Tibial nerve (tissue), 4 donors: ENCODE measurements around the gene TJP1. TPM values are rescaled to one million over a fixed set of nuclear protein-coding genes. Genes with fewer than 3 reads are reported as not detected.

Experiments
- DNase-seq, 2 donors: peaks; one replicate each; pipeline ENCODE4 v3.0.0-alpha.2; 2019; ENCODE audit warnings: low spot score in 2 of 2
- H3K27ac ChIP-seq, 4 donors: fragments of 200-600 bp; sonication (generic) in 3 of 4; one replicate each; pipeline ENCODE4 v1.5.1; 2017 to 2019; ENCODE audit warnings: mild to moderate bottlenecking in 1 of 4
- H3K27me3 ChIP-seq, 2 donors: fragments of 200-600 bp; sonication (generic) in 1 of 2; one replicate each; pipeline versions ENCODE4 v1.5.1 to v1.6.0; 2017 to 2019
- H3K36me3 ChIP-seq, 3 donors: fragments of 200-600 bp; sonication (generic); one replicate each; pipeline ENCODE4 v1.5.1; 2018 to 2019
- H3K4me1 ChIP-seq, 4 donors: fragments of 200-600 bp; sonication (generic) in 3 of 4; one replicate each; pipeline ENCODE4 v1.5.1; 2017 to 2019
- H3K4me3 ChIP-seq, 4 donors: fragments of 200-600 bp; sonication (generic) in 3 of 4; one replicate each; pipeline ENCODE4 v1.5.1; 2017 to 2019; ENCODE audit warnings: mild to moderate bottlenecking in 1 of 4, moderate library complexity in 1 of 4
- H3K9me3 ChIP-seq, 4 donors: fragments of 200-600 bp; sonication (generic) in 3 of 4; one replicate each; pipeline ENCODE4 v1.5.1; 2017 to 2019
- EP300 ChIP-seq, 2 donors: sonication (generic); formaldehyde crosslinking; IDR thresholded peaks; one replicate each; pipeline ENCODE4 v1.6.1; 2017; ENCODE audit warnings: antibody characterized with exemption in 2 of 2, mild to moderate bottlenecking in 1 of 2
- POLR2A ChIP-seq, 2 donors: fragments of 450-650 bp; IDR thresholded peaks; one replicate each; pipeline ENCODE4 v1.6.1; 2017; ENCODE audit warnings: antibody characterized with exemption in 2 of 2, mild to moderate bottlenecking in 2 of 2, moderate library complexity in 2 of 2
- WGBS, 2 donors: methylation state at CpG; one replicate each; pipeline ENCODE4 v1.1.5; 2018; 5-methylcytosine and 5-hydroxymethylcytosine counted together
- total RNA-seq, 4 donors: library from RNA; depleted of rRNA; stranded (reverse); fragments of >200 nt; gene quantifications; one replicate each; pipeline ENCODE4 v1.1.0, GENCODE V29; 2016
- TF ChIP-seq, protein P1 (sequence below), 5 experiments: fragments of 200-600 bp in 3 of 5; fragments of 450-650 bp in 2 of 5; sonication (generic) in 3 of 5; IDR thresholded peaks; one replicate each; pipeline ENCODE4 v1.5.1; 2016 to 2019; ENCODE audit warnings: antibody characterized with exemption in 5 of 5, mild to moderate bottlenecking in 3 of 5, moderate library complexity in 2 of 5

TJP1 gene
- total RNA-seq, 4 donors from 2014 or later: 163 to 416 (median 403) TPM

DNA sequence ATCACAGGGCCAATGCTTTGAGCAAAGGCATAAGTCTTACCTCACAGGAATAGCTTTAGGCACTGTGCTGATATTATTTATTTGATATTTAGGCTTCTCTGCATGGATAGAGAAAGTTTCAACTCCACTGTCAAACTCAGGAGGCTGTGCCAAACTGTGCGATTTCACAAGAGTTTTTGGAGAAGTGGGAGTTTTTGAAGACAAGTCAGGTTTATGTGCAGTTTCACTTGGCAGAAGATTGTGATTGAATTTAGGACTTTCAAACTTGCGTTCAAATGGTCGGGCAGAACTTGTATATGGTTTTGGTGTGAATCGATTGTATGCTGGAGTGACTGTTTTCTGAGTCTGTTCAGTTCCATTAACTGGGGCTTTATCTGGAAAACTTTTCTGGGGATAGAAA is 113.7 kb downstream of the TJP1 start:
- TF ChIP-seq POLR2A (IDR thresholded peaks at IDR 0.05): no peak
- TF ChIP-seq EP300 (IDR thresholded peaks at IDR 0.05): no peak
- TF ChIP-seq, protein P1, sequence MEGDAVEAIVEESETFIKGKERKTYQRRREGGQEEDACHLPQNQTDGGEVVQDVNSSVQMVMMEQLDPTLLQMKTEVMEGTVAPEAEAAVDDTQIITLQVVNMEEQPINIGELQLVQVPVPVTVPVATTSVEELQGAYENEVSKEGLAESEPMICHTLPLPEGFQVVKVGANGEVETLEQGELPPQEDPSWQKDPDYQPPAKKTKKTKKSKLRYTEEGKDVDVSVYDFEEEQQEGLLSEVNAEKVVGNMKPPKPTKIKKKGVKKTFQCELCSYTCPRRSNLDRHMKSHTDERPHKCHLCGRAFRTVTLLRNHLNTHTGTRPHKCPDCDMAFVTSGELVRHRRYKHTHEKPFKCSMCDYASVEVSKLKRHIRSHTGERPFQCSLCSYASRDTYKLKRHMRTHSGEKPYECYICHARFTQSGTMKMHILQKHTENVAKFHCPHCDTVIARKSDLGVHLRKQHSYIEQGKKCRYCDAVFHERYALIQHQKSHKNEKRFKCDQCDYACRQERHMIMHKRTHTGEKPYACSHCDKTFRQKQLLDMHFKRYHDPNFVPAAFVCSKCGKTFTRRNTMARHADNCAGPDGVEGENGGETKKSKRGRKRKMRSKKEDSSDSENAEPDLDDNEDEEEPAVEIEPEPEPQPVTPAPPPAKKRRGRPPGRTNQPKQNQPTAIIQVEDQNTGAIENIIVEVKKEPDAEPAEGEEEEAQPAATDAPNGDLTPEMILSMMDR (IDR thresholded peaks at IDR 0.05): no peak
- peaks cover 0 to 97% (median 3%) of the 10 kb centered on the region in 3 donors for H3K36me3 ChIP-seq
- H3K4me1 ChIP-seq: no peaks in the 10 kb centered on the region
- no peak overlapping the region for H3K4me3 ChIP-seq
- DNase-seq: no peak
- no peak overlapping the region for H3K27ac ChIP-seq
- WGBS, 2 donors: 82 to 90% methylated on average over 4 of the region's 4 CpGs
- H3K27me3 ChIP-seq: no peaks in the 10 kb centered on the region
- no peaks in the 10 kb centered on the region for H3K9me3 ChIP-seq

DNA sequence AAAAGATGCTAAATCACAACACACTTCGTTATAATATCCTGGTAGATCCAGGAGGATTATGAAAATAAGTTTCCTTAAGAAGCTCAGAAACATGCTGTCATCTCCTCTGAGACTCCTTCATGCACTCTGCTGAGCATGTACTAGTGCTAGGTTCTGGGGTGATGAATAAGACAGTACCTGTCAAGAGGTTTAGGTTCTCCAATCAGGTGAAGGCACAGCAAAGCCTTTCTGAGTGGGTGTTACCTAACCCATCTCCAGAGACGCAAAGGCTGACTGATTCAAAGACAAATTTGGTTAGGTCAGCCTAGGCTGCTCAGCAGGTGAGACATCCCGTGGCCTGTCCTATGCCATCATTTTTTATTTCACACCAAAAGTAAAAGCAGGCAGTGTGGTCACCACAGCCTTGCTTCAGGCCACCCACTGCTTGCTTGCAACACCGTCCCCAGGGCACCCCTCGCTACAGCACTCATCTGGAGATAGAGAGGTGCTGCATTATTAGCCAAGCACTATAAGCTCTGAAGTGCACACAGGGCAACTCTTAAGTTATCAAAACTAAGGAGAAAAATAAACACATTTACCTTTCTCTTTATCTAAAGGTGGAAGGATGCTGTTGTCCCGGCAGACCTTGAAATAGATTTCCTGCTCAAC is 117.2 kb downstream of the TJP1 start:
- WGBS, 2 donors: 86 to 94% methylated on average over 6 of the region's 6 CpGs
- no peak for DNase-seq
- no peaks in the 10 kb centered on the region for H3K4me1 ChIP-seq
- H3K27me3 ChIP-seq: no peaks in the 10 kb centered on the region
- H3K9me3 ChIP-seq: no peaks in the 10 kb centered on the region
- peaks cover 0 to 100% (median 5%) of the 10 kb centered on the region in 3 donors for H3K36me3 ChIP-seq
- H3K27ac ChIP-seq: no peak overlapping the region
- no peak overlapping the region for H3K4me3 ChIP-seq
- TF ChIP-seq, protein P1 (IDR thresholded peaks at IDR 0.05): no peak
- TF ChIP-seq EP300 (IDR thresholded peaks at IDR 0.05) (no peak), POLR2A (IDR thresholded peaks at IDR 0.05) (no peak)

DNA sequence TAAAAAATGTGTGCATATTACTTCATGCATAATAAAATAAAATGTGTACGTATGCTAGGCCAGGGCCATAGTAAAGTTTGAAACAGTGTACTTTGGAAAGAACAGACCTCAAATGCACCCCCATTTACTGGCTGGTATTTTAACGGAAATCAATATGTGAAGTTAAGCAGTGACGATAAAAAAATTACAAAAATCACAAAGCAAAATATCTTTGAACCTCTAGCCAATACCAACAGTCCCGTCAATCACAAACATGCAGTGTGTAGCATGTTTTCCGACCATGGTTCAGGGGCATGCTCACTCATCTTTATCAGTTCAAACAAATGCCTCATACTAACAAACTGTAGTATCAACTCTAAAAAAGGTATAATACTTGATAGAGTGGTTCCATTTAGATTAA is 121.1 kb downstream of the TJP1 start:
- 82 to 83% methylated on average over 5 of the region's 5 CpGs for WGBS, 2 donors
- H3K4me3 ChIP-seq: no peak overlapping the region
- no peak for DNase-seq
- H3K27me3 ChIP-seq: no peaks in the 10 kb centered on the region
- H3K9me3 ChIP-seq: no peaks in the 10 kb centered on the region
- H3K27ac ChIP-seq: no peak overlapping the region
- TF ChIP-seq EP300 (IDR thresholded peaks at IDR 0.05): no peak
- no peak for TF ChIP-seq POLR2A (IDR thresholded peaks at IDR 0.05)
- TF ChIP-seq, protein P1 (IDR thresholded peaks at IDR 0.05): no peak
- no peaks in the 10 kb centered on the region for H3K4me1 ChIP-seq
- peaks cover 0 to 92% (median 5%) of the 10 kb centered on the region in 3 donors for H3K36me3 ChIP-seq

DNA sequence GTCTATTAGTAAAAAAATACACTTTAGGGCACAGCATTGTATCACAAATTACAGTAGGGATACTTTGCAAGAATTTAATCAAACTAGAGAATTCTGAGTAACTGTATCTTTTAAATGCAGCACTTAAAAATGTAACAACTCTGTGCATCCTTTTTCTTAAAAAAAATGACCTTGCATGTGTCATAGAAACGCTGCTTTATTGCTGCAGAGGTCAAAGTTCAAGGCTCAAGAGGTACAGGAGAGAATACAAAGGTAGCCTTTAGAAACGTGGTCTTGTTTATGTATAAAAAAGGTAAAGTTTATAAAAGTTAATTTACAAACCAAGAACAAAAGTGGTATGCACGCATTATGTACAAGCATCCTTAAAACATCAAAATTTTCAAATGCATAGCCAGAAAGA is 122.0 kb downstream of the TJP1 start:
- Histone ChIP-seq H3K27me3 (no peaks in the 10 kb centered on the region), H3K9me3 (peaks cover 0 to 2% (median 0%) of the 10 kb centered on the region in 4 donors), H3K27ac (no peak overlapping the region), H3K4me1 (no peaks in the 10 kb centered on the region), H3K4me3 (no peak overlapping the region), H3K36me3 (peaks cover 0 to 85% (median 2%) of the 10 kb centered on the region in 3 donors)
- 47 to 51% methylated on average over 3 of the region's 3 CpGs for WGBS, 2 donors
- TF ChIP-seq EP300 (IDR thresholded peaks at IDR 0.05) (no peak), POLR2A (IDR thresholded peaks at IDR 0.05) (no peak)
- TF ChIP-seq, protein P1 (IDR thresholded peaks at IDR 0.05): no peak
- no peak for DNase-seq

DNA sequence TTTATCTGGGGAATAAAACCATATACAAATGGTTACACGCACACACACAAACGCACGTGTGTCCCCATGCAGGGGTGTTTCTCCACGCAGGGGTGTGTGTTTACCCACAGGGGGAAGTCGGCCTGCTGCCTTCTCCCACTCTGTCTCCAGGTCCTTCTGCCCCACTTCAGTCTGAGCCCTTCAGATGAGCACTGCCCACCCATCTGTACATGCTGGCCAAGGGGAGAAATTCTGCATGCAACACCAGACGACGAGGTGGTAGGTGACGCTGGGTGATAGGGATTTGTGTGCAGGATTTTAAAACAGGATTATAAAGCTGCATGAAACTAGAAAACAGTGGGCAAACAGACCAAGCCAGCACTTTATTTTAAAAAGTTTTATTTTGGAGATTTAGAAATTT is 122.5 kb downstream of the TJP1 start:
- 77% methylated on average over 8 of the region's 8 CpGs for WGBS, 2 donors
- no peaks in the 10 kb centered on the region for H3K4me1 ChIP-seq
- no peak for DNase-seq
- peaks cover 0 to 80% (median 2%) of the 10 kb centered on the region in 3 donors for H3K36me3 ChIP-seq
- no peak overlapping the region for H3K4me3 ChIP-seq
- H3K27me3 ChIP-seq: no peaks in the 10 kb centered on the region
- H3K27ac ChIP-seq: no peak overlapping the region
- H3K9me3 ChIP-seq: peaks cover 0 to 7% (median 0%) of the 10 kb centered on the region in 4 donors
- TF ChIP-seq, protein P1 (IDR thresholded peaks at IDR 0.05): no peak
- TF ChIP-seq EP300 (IDR thresholded peaks at IDR 0.05) (no peak), POLR2A (IDR thresholded peaks at IDR 0.05) (no peak)
